Stimulated activated CD4-positive, alpha-beta T cell treated with anti-CD3 and anti-CD28 coated beads, Interleukin-4, amount 100 ng/mL, for 24 hours (primary cell): ENCODE results near the gene HPRT1.

Experiments used
- DNase-seq: peaks from one replicate; pipeline ENCODE4 v3.0.0-alpha.2; 2020

Gene HPRT1

DNA sequence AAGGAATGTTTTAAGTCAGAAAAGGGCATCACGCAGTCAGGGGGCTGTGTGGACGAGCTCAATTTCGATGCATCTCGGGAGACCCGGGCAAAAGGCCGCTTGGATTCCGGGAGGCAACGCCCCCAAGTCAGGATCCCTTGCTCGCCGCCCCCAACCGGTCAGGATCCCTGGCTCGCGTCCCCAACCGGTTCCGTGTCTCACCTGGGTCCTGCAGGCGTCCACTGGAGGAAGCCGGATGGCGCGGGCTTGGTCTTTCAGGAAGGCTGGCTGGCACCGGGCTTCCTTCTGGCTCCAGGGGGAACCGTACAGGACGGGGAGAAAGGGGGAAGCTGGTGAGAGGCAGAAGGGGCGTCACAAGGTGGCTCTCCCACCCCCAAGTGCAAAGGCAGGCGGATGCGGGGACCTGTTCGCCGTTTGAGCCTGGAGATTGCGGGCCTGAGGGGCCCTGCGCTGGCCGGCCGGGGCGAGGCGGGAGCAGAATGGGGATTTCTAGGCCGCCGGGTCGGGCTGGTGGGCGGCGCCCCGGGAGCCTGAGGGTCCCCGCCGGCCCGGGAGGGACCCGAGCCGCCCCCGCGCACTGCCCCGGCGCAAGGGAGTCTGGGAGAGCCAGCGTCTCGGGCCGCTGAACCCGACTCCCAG, 84.7 kb downstream of the HPRT1 start:
- DNase-seq, result no peak

DNA sequence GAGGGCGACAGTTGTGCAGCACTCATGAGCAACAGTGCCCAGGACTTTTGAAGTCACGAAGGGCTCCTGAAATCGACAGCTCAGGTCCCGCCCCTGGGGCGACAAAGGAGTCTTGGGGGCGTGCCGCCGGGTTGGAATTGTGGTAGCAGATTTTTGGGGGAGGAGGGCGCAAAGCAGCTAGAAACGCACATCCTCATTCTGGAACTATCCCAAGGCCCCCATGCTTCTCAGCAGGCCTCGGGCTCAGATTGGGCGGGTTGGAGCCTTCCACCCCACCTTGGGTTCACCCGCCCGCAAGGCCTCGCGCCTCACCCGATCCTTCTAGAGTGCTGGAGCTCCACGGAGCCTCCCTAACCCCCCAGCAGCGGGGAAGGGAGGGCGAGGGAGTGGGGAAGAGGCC, 85.5 kb downstream of the HPRT1 start:
- DNase-seq, result no peak

DNA sequence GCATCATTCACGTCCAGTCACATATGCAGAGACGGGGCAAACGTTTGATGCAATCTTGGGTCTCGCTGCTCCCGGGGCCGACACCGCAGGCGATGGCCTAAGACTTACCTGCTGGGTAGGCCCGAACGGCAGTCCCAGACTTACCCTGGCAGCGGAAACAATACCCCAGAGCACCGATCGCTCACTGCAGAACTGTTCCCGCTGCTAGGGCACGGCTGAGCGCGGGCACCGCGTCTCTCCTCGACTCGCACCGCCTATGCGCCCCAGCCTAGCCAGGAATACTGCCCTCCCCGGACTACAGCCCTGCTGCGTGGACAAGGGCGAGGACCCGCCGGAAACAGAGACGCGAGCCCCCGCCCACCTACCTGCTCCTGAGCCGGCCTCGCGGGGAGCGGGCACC, 86.2 kb downstream of the HPRT1 start:
- no peak for DNase-seq

DNA sequence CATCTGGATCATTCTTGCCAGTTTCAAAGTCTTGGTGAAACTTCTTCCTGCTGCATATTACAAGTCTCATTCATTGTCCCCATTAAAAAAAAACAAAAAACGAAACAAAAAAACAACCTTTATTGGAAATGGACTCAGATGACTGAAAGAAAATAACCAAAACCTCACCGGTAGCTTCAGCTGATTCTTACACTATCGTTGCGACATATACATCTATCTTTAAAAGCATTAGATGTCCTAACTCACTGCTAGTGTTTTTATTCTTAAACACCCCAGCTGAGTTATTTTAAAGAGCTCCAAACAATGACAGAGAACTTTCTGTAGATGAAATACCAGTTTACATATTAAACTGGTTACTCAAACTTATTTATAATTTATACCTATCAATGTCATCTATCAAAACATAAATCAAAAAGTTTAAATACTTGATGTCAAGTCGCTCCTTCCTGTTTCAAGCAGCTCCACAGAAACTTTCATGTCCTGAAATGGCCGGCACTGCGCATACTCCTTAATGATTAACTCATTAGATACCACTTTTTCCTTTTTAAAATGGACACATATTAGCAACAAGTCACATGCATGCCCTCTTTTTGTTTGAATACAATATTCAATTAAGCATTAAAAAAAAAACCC, 87.2 kb downstream of the HPRT1 start:
- no peak for DNase-seq

DNA sequence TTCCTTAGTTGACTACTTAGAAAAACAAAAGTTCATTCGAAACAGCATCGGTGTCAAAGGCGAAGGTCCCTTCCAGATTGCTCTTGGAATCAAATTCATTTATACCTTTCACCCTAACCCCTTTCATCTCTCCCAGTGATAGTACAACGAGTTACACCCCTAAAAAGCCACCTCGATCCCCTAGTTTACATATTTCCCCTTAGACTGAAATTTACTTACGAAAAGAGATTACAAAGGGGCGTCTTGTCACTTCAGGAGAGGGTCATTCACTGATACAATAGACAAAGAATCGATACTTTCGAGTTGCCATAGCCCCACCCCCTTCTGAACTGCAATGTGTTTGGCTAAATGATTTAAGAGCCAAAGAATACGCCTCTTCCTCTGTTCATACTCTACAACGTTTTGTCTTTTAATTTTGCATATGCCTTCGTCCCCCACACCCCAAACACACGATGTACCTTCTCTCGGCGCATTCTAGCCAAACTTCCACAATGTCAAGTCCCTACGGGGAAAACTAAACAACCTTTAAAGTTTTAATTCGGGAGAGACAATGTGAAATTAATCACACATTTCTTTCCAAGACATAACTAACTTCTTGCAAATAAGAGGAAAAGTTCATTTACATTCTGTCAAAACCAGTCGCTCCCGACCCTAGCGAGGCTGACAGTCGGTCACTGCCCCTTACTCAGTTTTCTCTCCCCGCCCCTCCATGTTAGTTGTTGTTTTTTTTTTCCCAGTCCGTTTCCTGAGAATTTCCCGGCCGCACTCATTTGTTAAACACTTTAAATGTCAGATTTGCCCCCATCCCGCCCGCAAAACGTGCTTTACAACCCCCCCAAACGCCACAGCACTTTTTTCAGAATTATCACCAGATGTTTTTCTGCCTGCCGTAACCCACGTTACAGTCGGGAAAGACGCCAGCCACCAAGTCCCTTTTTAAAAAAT, 88.6 kb downstream of the HPRT1 start:
- no peak for DNase-seq
